HepG2 (cell line): ENCODE measurements around the gene DNAH9. TPM values are rescaled to one million over a fixed set of nuclear protein-coding genes. Genes with fewer than 3 reads are reported as not detected.

Experiments
- ARID3A ChIP-seq: IDR thresholded peaks from 2 replicates; pipeline ENCODE4 v1.6.1; 2012; ENCODE audit warnings: low read depth, low read length, improper control_type of control experiment
- FOSL2 ChIP-seq: sonication (generic); formaldehyde crosslinking; IDR thresholded peaks from 2 replicates; pipeline ENCODE4 v1.4.0; 2020; ENCODE audit warnings: missing genetic modification reagents
- FOXA3 ChIP-seq: IDR thresholded peaks from 2 replicates; pipeline ENCODE4 v1.6.1; 2016; ENCODE audit warnings: missing genetic modification reagents, missing compliant biosample characterization
- IRF1 ChIP-seq: sonication (generic); formaldehyde crosslinking; IDR thresholded peaks from 2 replicates; pipeline ENCODE4 v1.4.0; 2020; ENCODE audit warnings: low read depth, mild to moderate bottlenecking, missing genetic modification reagents
- IRF2 ChIP-seq: IDR thresholded peaks from 2 replicates; pipeline ENCODE4 v1.6.1; 2018; ENCODE audit warnings: missing genetic modification reagents, missing compliant biosample characterization
- PAXIP1 ChIP-seq: sonication (generic); formaldehyde crosslinking; conservative IDR thresholded peaks from 2 replicates; pipeline ENCODE4 v1.4.0; 2020; ENCODE audit warnings: mild to moderate bottlenecking, missing genetic modification reagents, moderate library complexity
- PBX2 ChIP-seq: IDR thresholded peaks from 2 replicates; pipeline ENCODE4 v1.6.1; 2016; ENCODE audit warnings: control low read depth
- SAP130 ChIP-seq: IDR thresholded peaks from 2 replicates; pipeline ENCODE4 v1.6.1; 2016; ENCODE audit warnings: low read depth
- SPEN ChIP-seq: sonication (generic); formaldehyde crosslinking; IDR thresholded peaks from 2 replicates; pipeline ENCODE4 v1.5.1; 2020; ENCODE audit warnings: low read depth, mild to moderate bottlenecking, missing genetic modification reagents
- TBX2 ChIP-seq: sonication (generic); formaldehyde crosslinking; IDR thresholded peaks from 2 replicates; pipeline ENCODE4 v1.5.0; 2020; ENCODE audit warnings: missing genetic modification reagents, mild to moderate bottlenecking, borderline replicate concordance
- ZHX1 ChIP-seq: sonication (generic); formaldehyde crosslinking; IDR thresholded peaks from 2 replicates; pipeline ENCODE4 v1.8.1; 2022; ENCODE audit warnings: low read depth, mild to moderate bottlenecking, missing genetic modification reagents
- ZKSCAN8 ChIP-seq: IDR thresholded peaks from 2 replicates; pipeline ENCODE4 v1.6.1; 2016; ENCODE audit warnings: borderline replicate concordance, missing genetic modification reagents, missing compliant biosample characterization
- ZNF12 ChIP-seq: sonication (generic); formaldehyde crosslinking; IDR thresholded peaks from 2 replicates; pipeline ENCODE4 v1.5.0; 2020; ENCODE audit warnings: missing genetic modification reagents
- polyA plus RNA-seq, 8 experiments: library from polyadenylated mRNA; depleted of rRNA in 3 of 8; stranded (reverse) in 7 of 8; unstranded in 1 of 8; fragments of >200 nt; fragmentation: Illumina TruSeq in 4 of 8; extraction: Trizol in 4 of 8; gene quantifications; 2 replicates each; pipeline versions ENCODE4 v1.2.1 to v1.2.3, GENCODE V29; 2011 to 2016; ENCODE audit warnings: low read depth in 4 of 8, missing spikeins in 1 of 8, mixed read lengths in 1 of 8; ENCODE audit not compliant: insufficient read depth in 1 of 8
- total RNA-seq, 5 experiments: library from RNA; depleted of rRNA; stranded (reverse); fragments of >200 nt; fragmentation: Illumina TruSeq; extraction: Trizol; gene quantifications; 2 replicates each; pipeline ENCODE4 v1.2.3, GENCODE V29; 2016; ENCODE audit warnings: low read depth in 1 of 5

The DNAH9 gene
- total and polyA plus RNA-seq, 2 of the 13 experiments (the other 11 are each of a cell fraction or from before 2014, with no cell fraction given) = not detected

- TF ChIP-seq ZHX1 (no peak), FOSL2 (CRISPR knock-in tag) (peak; percentile 32; the same call in 1 of the 2 replicates), ZNF12 (CRISPR knock-in tag) (no peak), PBX2 (CRISPR knock-in tag) (peak; percentile 76), FOXA3 (peak; percentile 16; the same call in 1 of the 2 replicates), ARID3A (no peak), SAP130 (CRISPR knock-in tag) (0 out of 2 replicates have a peak, but pooled peaks have one; percentile 46), SPEN (CRISPR knock-in tag) (peak; percentile 24; the same call in 1 of the 2 replicates), ZKSCAN8 (no peak), IRF1 (CRISPR knock-in tag) (peak; percentile 96; the same call in 1 of the 2 replicates), PAXIP1 (peak; percentile 46; the same call in 1 of the 2 replicates), TBX2 (CRISPR knock-in tag) (peak; percentile 25; the same call in 1 of the 2 replicates), IRF2 (CRISPR knock-in tag) (peak; percentile 100)
Measured at GRCh38 chr17:11705111-11705510, 106.8 kb downstream of the DNAH9 start (continued).
